ENCODE results near the gene INS. TPM values are rescaled to one million over a fixed set of nuclear protein-coding genes. Genes with fewer than 3 reads are reported as not detected.

Gene INS
- total RNA-seq, 1 donor, result not detected

GRCh38 chr11:2192435-2192834 lies 31.4 kb upstream of the INS start:
- TF ChIP-seq CTCF (IDR thresholded peaks at IDR 0.05; ENCODE audit: insufficient read depth, low read length), result no peak

GRCh38 chr11:2191883-2192282 lies 30.9 kb upstream of the INS start:
- no peak for TF ChIP-seq CTCF (IDR thresholded peaks at IDR 0.05; ENCODE audit: insufficient read depth, low read length)
- no peak overlapping the region for H3K4me3 ChIP-seq (ENCODE audit: low read depth, low read length)

More at GRCh38 chr11:2192435-2192834, 31.4 kb upstream of the INS start:
- no peak overlapping the region for H3K4me3 ChIP-seq (ENCODE audit: low read depth, low read length)
- no peak for DNase-seq (ENCODE audit: low read depth)

GRCh38 chr11:2190657-2191471 lies 29.9 kb upstream of the INS start:
- no peak for DNase-seq (ENCODE audit: low read depth)
- no peak for TF ChIP-seq CTCF (IDR thresholded peaks at IDR 0.05; ENCODE audit: insufficient read depth, low read length)
- no peak overlapping the region for H3K4me3 ChIP-seq (ENCODE audit: low read depth, low read length)

More at GRCh38 chr11:2191883-2192282, 30.9 kb upstream of the INS start:
- no peak for DNase-seq (ENCODE audit: low read depth)

GRCh38 chr11:2189938-2190656 lies 29.1 kb upstream of the INS start:
- no peak overlapping the region for H3K4me3 ChIP-seq (ENCODE audit: low read depth, low read length)
- TF ChIP-seq CTCF (IDR thresholded peaks at IDR 0.05; ENCODE audit: insufficient read depth, low read length), result no peak
- no peak for DNase-seq (ENCODE audit: low read depth)

DNA sequence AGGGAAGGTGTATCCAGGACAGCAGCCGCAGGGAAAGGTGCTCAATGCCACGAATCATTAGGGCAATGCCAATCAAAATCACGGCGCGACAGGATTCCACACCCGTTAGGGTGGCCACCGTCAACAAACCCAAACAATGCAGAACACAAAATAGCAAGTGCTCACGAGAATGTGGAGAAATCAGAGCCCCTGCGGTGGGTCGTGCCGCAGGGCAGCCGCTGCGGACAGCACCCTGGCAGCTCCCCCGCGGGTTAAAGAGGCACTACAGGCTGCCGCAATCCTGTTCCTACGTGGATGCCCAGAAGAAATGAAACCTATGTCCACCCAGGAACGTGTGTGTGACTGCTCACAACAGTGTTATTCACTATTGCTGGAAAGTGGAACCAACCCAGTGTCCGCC lies 27.7 kb upstream of the INS start:
- H3K4me3 ChIP-seq (ENCODE audit: low read depth, low read length), result no peak overlapping the region
- no peak for DNase-seq (ENCODE audit: low read depth)
- TF ChIP-seq CTCF (IDR thresholded peaks at IDR 0.05; ENCODE audit: insufficient read depth, low read length), result no peak

- TF ChIP-seq CTCF (IDR thresholded peaks at IDR 0.05; ENCODE audit: insufficient read depth, low read length), result no peak
- DNase-seq (ENCODE audit: low read depth), result no peak
These were observed 26.3 kb upstream of the INS start for GRCh38 chr11:2187280-2187707.

More at GRCh38 chr11:2187280-2187707, 26.3 kb upstream of the INS start:
- H3K4me3 ChIP-seq (ENCODE audit: low read depth, low read length), result no peak overlapping the region
